Measurements from ENCODE around the gene MAP6.
A peak's percentile ranks its signal among the peaks of the same experiment; 100 is the strongest.

The MAP6 gene

DNA sequence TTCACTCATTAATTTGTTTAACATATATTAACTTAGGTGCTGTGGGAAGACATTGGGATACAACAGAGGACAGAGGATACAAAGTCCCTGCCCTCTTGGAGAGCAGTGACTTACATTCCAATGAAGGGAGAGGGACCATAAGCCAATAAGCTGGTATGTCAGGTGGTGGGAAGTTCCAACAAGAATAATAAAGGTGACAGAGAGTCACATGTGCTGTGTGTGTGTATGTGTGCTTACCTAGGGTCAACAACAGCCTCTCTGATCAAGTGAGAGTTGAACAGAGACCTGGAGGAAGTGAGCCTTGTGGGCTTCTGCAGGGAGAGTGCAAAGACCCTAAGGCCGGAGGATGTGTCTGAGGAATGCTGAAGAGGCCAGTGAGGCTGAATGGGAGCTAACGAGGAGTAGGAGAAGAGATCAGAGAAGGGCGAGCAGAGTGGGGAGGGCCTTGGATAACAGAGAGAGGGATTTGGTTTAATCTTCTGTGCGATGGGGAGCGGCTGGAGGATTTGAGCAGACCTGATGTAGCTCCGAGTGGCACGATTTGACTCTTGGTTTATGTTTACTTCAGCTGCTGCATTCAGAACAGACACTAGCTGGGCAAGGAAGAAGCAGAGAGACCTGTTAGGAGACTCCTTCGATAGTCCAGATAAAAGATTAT is 35.3 kb downstream of the MAP6 start:
- DNase-seq, result no peak
- intact Hi-C loops (cut with DNase I), result no loop called here

DNA sequence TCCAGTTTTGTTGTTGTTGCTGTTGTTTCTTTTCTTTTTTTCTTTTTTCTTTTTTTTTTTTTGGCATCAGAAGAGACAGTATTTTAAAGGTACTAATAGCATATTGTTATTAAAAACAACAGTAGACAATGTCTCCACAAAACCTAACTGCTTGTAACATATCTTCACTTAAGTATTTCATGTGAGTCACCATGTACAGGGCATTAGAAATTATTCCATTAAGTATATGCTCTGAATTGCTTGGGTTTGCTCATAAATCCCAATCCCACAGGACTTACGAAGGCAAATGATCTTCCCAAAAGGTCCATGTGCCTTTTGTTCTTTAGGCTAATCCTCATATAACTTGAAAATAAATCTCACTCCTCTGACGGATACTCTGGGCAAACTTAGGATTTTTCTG is 35.9 kb downstream of the MAP6 start:
- intact Hi-C loops (cut with DNase I), result no loop called here
- no peak for DNase-seq

DNA sequence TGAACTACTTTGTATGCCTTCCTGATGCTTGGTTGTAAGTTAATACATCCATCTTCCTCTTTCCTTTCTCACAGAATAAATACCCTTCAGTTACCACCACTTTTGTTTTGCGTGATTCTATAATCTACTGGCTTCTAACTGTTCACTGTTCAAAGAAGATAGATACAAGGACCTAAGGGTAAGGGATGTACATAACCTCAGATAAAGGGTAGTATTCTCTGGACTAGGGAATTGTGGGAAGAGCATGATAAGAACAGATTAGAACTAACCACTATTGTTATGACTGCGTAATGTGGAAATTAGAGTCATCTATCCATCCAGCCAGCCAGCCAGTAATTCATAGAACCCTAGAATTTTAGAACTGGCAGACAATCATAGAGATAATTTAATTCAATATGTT is 36.4 kb downstream of the MAP6 start:
- no peak for DNase-seq
- intact Hi-C loops (cut with DNase I), result no loop called here

DNA sequence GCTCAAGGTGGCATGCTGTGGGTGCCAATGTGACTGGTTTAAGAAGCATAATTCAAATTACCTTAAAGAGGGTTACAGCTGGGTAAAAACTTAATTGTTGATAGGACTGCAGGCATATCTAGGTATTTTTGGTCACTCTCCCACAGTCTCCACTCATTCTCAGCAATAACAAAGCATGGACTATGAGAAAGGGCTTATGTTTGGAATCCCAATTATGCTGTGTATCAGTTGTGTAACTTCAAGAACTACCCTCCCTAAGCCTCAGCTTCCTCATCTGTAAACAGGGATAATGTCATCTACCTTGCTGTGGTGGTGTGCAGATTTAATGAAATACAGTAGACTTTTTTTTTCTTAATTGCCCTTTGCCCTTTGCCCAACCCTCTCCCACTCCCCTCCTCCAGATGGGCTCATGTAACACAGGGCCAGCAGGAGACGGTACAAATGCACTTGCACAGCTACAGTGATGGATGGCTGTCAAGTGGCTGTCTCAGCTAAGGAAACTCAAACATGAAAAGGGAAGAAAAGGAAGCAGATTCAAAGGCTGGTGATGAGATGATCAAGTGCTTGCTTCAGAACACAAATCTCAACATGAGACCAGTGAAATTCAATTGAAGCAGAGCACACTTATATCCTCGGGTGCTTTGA is 37.6 kb downstream of the MAP6 start:
- DNase-seq, result no peak
- intact Hi-C loops (cut with DNase I), result no loop called here

DNA sequence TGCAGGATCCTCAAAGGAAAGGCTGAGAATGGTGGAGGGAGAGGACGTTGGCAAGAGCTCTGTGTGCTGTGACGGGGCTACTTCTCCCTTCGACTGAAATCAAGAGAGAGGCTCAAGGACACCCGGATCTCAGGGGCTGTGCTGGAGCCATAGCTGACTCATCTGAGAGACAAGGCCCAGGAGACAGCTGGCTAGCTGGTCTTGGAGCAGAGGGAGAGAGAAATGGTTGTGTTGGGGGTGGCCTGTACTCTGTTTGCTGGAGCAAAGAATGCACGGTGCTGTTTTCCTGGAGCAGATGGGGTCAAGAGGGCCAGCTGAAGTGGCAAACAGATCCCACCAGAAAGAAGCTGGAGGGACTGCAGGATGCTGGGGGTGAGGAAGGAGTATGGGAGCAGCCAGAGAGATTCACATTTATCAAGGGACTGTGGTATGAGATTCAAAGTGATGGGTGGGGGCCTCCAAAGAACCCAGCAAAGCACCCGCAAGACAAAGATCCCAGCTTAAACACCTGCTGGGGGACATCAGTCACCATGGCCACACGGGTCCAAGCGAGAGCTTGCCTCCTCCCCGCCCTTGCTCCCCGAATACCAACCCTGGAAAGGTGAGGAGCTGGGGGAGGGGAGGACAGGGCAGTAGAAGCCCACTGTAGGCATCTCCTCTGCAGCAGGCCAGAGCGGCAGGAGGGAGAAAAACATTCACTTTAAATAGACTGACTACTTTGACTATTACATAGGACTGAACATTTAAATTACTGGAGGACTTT is 40.8 kb downstream of the MAP6 start:
- intact Hi-C loops (cut with DNase I), result no loop called here
- peak in 2 of 10 donors; percentile 20 to 80 for DNase-seq

DNA sequence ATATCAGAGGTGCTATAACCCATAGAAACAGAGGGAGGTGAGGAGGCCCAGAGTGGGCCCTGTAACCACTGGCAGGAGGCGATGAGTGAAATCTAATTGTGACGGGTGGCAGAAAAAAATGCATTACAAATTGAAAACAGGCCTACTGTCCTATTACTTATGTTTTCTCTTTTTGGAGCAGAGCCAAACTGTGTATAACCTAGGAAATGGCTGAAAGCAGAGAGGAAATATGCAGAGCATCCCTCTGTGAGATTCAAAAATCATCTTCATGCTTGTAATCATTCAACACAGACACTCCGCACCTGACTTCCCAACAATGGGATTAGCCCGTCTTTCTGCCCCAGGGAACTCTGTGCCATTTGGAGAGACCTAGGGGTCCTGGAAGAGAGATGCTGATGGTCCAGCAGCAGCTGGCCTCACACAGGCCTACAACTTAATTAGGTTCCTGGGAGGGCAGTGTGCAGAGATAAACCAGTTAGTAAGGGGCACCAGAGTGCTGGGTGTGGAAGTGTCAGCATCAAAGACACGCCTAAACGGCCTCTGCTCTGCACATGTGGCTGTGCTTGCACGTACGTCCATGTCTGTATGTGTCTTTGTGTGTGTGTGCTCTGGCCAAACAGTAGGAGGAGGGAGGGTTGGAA is 41.8 kb downstream of the MAP6 start:
- no peak for DNase-seq
- intact Hi-C loops (cut with DNase I), result no loop called here

DNA sequence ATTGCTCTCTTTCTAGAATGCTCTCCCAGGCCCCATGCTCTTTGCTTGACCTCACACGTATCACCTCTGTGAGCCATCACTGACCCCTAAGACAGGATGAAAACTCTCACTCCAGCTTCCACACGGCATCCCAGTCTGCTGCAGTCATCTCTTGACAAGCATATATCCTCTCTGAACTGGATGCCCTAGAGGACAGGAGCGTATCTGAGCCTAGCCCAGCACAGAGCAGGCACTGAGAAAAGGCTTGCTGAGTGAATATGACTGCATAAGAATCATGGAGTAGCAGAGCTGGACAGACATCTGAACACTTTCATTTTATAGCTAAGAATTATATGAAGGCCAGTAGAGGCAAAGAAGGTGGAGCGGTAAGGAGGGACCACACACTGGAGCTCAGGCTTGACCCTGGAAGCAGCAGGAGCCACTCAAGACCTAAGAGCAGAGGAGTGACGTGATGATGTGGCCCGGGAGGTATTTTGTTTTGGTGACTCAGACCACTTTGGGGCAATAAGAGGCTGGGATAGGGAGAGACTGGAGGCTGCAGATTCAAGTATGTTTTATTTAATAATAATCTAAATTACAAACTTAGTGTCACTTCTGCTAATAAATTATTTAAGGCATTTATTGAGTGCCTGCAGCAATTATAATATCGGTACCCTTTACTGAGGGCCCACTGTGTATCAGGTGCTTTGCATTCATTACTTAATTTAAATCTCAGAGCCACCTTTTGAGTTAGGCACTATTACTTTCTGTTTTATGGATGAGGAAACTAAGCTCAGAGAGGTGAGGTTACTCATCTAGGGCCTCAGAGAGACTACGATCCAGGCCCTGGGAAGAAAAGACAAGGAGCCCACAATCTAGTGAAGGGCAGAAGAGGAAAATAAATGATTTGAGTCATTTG is 42.6 kb downstream of the MAP6 start:
- no peak for DNase-seq
- intact Hi-C loops (cut with DNase I), result no loop called here

DNA sequence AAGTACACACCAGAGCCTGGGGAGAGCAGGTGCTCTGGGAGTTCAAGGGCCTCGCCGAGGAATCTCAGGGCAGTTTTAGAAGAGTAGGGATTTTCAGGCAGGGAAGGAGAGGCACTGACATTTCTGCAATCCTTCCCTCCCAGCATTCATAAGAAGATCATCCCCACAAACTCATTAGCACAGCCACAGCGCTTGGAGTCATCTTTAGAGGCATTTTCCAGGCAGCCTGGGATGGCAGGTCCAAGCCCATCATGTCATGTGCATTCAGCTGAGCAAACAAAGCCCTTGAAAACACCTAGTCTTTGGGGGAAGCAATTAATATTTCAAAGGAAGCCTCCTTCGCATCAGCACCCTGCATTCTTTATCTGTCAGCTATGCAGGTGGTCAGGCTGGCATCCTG is 43.8 kb downstream of the MAP6 start:
- no peak for DNase-seq
- intact Hi-C loops (cut with DNase I), result no loop called here

DNA sequence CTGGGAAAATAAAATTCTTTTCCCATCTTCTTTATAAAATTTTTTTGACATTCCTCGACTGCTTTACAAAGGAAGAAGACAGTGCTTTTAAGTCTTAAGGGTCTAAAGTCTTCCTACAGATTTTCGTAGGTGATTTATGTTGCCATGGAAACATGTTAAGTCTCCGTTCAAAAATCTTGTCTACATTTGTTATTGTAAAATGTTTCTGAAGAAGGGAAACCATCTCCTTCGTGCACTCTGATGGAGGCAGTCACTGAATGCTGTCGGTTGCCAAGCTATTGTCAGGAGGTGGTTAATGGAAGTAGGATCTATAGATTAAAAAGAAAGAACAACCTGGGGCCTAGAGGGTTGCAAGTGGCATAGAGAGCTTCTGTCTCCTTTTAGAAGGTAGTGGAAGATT is 52.6 kb downstream of the MAP6 start:
- no peak for DNase-seq
- intact Hi-C loops (cut with DNase I), result no loop called here

DNA sequence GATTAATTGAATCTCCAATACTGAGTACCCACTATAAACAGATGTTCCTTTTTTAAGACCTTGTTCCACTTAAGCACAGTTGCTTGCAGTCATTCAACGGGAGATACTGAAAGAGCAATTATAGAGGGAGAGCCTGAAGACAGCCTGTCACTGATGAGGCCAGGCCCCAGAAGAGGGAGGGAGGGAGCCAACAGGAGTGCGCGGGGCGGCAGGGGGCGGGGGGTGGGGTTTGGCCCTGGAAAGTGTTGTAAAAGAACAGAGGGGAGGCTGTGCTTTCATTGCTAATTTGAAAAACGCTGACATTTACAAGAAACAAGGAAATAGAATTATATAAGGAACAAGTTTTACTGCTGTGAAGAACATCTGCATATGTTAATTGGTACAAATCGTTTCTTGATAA is 53.1 kb downstream of the MAP6 start:
- DNase-seq, result no peak
- intact Hi-C loops (cut with DNase I), result no loop called here

DNA sequence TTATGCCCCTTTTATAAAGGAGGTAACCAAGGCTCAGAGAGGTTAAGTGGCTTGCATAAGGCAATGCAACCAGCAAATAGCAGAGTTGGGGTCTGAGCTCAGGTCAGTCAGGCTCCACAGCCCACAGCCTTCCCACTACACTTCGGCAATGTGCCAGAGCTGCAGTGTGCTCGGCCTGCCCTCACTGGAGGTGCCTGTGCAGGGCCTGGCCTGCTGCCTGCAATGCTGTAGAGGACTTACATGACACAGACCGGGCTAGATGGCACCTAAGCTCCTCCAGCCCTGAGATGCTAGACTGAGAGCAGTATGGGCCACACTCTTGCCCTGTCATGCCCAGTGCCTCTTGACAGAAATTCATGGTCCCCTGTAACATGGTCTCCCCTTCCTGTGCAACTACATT is 57.0 kb downstream of the MAP6 start:
- intact Hi-C loops (cut with DNase I), result no loop called here
- no peak for DNase-seq

DNA sequence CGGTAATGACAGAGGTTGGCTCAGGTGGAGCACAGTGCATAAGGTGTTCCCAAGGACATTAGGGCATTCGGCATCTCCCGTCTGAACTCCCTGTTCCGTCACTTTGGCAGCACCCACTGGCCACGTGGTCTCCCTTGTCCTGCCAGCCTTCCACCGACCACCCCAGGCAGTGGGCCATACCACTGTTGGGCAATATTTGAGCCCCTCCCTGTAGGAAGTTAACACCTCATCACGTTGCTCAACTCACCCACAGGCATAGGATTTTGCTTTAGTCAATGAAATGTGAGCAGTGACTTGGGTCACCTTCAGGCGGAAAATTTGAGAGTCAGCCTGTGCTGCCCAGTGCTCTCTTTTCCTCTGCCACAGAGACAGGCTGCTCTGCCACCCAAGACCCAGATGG is 62.7 kb downstream of the MAP6 start:
- intact Hi-C loops (cut with DNase I), result no loop called here
- DNase-seq, result no peak

DNA sequence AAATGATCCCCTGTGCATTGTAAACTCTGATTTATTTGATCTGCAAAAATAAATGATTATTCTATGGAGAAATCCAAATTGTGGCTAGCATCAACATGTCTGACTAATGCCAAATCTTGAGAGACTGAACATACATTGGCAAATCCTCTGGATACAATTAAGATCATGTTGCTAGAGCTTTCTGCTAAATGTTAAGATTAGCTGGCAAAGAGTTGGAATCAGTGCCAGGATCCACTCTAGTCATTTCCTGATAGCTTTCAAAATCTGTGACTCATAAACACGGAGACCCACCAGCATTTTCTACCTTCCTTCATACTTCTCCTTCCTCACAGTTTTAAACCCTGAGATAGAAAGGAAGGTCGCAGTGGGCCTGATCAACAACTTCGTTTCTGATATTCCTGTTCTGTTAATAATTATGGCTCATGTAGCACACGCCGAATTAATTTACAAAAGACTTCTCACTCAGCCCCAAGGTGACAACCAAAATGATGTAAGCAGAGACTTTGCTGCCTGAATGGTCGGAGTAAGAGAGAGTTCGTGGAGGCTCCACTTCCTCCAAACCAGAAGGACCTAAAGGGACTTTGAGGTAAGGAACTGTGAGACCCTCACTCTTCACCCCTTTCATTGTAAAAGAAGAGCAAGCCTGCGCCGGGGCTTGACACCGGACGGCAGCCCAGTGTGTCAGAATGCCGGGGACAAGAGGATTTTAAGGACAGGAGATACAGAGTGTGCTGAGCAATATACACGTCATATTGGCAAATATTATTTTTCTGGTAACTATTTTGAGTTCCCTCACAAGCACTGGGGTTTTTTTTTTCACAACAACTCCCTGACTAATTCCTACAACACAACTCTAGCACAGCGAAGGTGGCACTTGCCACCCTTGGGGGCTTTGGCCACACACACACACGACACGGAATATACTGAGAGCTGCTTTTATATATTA is 64.8 kb downstream of the MAP6 start:
- intact Hi-C loops (cut with DNase I), result no loop called here
- no peak for DNase-seq

DNA sequence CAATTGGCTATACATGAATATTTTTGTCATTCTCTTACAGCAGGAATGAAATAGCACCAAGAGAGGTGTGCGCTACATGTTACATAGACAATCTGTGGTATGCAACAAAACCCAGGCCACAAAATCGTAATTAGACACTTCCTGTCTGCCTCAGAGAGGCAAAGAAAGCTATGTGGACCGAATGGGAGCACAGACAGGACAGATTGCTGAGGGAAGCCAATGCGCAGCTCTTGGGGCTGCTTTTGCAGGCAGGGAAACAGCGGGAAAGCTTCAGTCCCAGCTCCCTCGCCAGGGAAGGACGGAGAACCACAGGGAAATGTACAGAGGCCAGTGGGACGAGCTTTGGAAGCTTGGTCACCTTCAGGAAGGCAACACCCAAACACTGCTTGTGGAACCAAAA is 65.9 kb downstream of the MAP6 start:
- intact Hi-C loops (cut with DNase I), result no loop called here
- DNase-seq, result no peak

DNA sequence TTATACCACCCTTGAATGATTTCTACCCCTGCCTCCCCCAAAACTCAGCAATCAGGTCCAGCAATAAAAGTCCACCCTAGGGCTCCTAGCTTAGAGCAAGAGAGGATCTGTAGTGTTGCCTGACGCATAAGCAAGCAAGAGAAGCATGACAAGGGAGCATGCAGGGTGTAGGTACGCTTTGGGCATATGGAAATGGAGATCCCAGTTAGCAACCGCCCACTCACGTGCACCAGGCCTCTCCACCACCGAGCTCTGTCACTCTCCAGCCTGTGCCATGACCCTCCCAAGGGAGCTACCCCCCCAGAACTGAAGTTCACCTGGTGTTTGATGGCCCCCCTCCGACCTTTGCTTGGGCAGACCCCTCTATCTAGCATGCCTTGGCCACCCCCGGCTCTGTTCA is 67.3 kb downstream of the MAP6 start:
- peak in 1 of 10 donors; percentile 42 for DNase-seq
- intact Hi-C loops (cut with DNase I), result no loop called here

DNA sequence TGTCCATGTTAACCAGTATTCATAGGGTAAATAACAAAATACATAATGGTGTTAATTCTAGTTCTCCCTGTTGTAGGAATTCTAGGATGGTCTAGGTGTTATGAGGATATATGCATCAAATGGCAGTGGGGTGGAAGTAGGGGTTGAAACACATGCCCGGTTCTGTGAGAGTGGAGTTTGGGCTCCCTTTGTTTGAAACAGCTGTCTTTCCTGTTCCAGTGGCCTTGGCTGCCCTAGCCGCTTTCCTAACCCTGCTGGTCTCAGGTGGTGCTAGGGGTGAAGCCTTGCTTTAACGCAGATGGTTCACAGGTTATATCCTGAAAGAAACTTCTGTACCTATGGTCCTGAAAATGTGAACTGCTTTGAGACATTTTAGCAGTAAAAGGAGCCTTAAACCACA is 68.5 kb downstream of the MAP6 start:
- DNase-seq, result peak in 1 of 10 donors; percentile 45
- intact Hi-C loops (cut with DNase I), result no loop called here

DNA sequence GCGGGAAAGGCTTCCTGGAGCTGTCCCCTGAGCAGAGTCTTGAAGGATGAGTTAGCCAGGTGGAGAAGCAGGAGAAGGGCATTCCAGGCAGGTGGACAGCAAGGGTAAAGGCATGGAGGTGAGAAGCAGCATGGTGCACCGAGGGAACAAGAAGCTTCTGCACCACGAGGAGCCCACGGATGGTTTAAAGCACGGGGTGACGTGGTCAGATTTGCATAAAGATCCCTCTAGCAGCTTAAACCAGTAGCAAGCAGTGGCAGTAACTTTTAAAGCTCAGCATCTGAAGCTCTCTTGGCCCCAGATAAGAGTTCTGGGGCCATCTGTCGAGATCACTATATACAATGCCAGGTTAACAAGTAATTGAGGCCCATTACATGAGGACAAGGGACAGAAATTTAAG is 69.9 kb downstream of the MAP6 start:
- DNase-seq, result peak in 1 of 10 donors; percentile 20
- intact Hi-C loops (cut with DNase I), result no loop called here

DNA sequence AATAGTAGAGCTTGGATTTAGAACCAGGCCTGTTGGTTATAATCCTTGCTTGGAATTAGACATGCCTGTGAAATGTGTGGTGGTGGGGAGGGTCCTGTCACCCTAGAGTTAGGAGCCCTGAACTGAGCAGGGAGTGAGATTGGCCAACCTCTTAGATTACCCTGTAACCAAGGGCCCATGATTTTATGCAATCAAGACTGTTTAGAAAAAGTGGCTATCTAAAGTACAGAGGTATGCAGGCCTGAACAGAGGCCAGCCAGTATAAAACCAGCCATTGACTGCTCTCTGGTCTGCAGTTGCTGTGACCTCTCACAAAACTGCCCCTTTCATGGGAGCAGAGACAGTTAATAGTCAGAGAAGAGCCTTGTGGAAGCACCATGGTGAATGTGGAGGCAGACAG is 70.6 kb downstream of the MAP6 start:
- intact Hi-C loops (cut with DNase I), result no loop called here

DNA sequence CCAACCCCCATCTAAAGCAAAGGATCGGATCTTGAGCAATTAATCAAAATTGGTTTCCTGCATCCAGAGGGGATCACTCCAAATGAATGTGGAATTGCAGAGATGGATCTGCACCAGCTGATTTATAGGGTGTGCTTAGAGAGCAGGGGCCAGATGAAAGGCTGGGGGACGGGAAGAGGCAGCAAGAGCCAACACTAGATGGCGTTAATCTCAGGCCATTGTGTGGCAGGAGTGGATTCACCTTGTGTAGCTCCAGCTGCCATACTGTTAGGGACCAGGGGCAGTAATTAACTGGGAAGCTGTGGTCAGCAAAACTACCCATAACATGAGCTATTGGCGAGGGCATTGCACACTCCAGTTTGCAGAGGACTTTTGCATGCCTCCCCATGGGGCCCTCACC is 71.2 kb downstream of the MAP6 start:
- intact Hi-C loops (cut with DNase I), result no loop called here
- DNase-seq, result peak in 1 of 10 donors; percentile 48

More for the DNA sequence above, 70.6 kb downstream of the MAP6 start:
- DNase-seq, result no peak

Data from posterior cingulate gyrus (tissue), 11 donors.